ENCODE results near the gene THEMIS2.
"Not testable (repeated sequence)": the region's sequence is repeated elsewhere in the genome, so short reads cannot be mapped to it uniquely, and the experiment has no call there.

Gene THEMIS2

GRCh38 chr1:27849951-27850350, 22.4 kb upstream of the THEMIS2 start:
- peaks cover 63% of the 10 kb centered on the region for H3K36me3 ChIP-seq (ENCODE audit: control insufficient read depth, insufficient read depth, low read length)
- no peaks in the 10 kb centered on the region for H3K27me3 ChIP-seq (ENCODE audit: control insufficient read depth, insufficient read depth, low read length)
- H3K9ac ChIP-seq (ENCODE audit: low read length): no peak overlapping the region
- H3K9me3 ChIP-seq (ENCODE audit: control insufficient read depth, insufficient read depth, low read depth, low read length): peaks cover 7% of the 10 kb centered on the region
- no peaks in the 10 kb centered on the region for H3K4me1 ChIP-seq (ENCODE audit: control insufficient read depth, insufficient read depth, low read length)
- no peak overlapping the region for H3K4me3 ChIP-seq (ENCODE audit: low read depth, low read length)
- H3K27ac ChIP-seq (ENCODE audit: low read depth, low read length): no peak overlapping the region

DNA sequence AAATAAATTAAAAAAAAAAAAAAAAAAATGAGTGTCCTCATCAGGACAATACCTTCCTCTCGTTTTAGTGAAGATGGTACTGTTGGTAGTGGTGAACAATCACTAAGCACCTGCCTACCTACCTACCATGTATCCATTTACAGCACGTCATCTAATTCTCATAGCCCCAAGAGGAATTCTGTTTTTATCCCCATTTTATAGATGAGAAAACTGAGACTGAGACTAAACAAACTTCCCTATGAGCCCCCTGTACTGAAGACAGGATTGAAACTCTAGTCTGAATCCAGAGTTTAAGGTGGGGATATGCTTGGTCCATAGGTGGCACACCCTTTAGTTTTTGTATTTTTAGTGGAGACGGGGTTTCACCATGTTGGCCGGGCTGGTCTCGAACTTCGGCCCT, 17.3 kb upstream of the THEMIS2 start:
- H3K27me3 ChIP-seq (ENCODE audit: control insufficient read depth, insufficient read depth, low read length): no peaks in the 10 kb centered on the region
- H3K9ac ChIP-seq (ENCODE audit: low read length): no peak overlapping the region
- no peak overlapping the region for H3K27ac ChIP-seq (ENCODE audit: low read depth, low read length)
- H3K9me3 ChIP-seq (ENCODE audit: control insufficient read depth, insufficient read depth, low read depth, low read length): peaks cover 7% of the 10 kb centered on the region
- H3K4me1 ChIP-seq (ENCODE audit: control insufficient read depth, insufficient read depth, low read length): peaks cover 13% of the 10 kb centered on the region
- peaks cover 19% of the 10 kb centered on the region for H3K36me3 ChIP-seq (ENCODE audit: control insufficient read depth, insufficient read depth, low read length)
- no peak overlapping the region for H3K4me3 ChIP-seq (ENCODE audit: low read depth, low read length)

GRCh38 chr1:27856561-27857343, 15.6 kb upstream of the THEMIS2 start:
- Histone ChIP-seq H3K9ac (ENCODE audit: low read length) (no peak overlapping the region), H3K9me3 (ENCODE audit: control insufficient read depth, insufficient read depth, low read depth, low read length) (peaks cover 1% of the 10 kb centered on the region; the same call in 1 of the 2 replicates), H3K4me1 (ENCODE audit: control insufficient read depth, insufficient read depth, low read length) (peaks cover 13% of the 10 kb centered on the region), H3K27ac (ENCODE audit: low read depth, low read length) (no peak overlapping the region), H3K4me3 (ENCODE audit: low read depth, low read length) (no peak overlapping the region), H3K36me3 (ENCODE audit: control insufficient read depth, insufficient read depth, low read length) (peaks cover 2% of the 10 kb centered on the region), H3K27me3 (ENCODE audit: control insufficient read depth, insufficient read depth, low read length) (no peaks in the 10 kb centered on the region)

DNA sequence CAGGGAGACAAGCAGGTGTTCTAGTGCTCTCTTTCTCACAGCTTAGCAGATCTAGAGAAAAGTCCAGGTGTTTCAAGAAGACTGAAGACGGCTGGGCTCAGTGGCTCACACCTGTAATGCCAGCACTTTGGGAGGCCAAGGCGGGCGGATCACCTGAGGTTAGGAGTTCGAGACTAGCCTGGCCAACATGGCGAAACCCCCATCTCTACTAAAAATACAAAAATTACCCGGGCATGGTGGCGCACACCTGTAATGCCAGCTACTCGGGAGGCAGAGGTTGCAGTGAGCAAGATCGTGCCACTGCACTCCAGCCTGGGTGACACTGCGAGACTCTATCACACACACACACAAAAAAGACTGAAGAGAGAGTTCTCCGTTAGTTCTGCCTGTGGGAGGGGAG, 14.8 kb upstream of the THEMIS2 start:
- not testable (repeated sequence) for H3K27me3 ChIP-seq (ENCODE audit: control insufficient read depth, insufficient read depth, low read length); H3K27ac ChIP-seq (ENCODE audit: low read depth, low read length); H3K9ac ChIP-seq (ENCODE audit: low read length); H3K4me3 ChIP-seq (ENCODE audit: low read depth, low read length); H3K36me3 ChIP-seq (ENCODE audit: control insufficient read depth, insufficient read depth, low read length); H3K9me3 ChIP-seq (ENCODE audit: control insufficient read depth, insufficient read depth, low read depth, low read length)
- peaks cover 14% of the 10 kb centered on the region for H3K4me1 ChIP-seq (ENCODE audit: control insufficient read depth, insufficient read depth, low read length)

DNA sequence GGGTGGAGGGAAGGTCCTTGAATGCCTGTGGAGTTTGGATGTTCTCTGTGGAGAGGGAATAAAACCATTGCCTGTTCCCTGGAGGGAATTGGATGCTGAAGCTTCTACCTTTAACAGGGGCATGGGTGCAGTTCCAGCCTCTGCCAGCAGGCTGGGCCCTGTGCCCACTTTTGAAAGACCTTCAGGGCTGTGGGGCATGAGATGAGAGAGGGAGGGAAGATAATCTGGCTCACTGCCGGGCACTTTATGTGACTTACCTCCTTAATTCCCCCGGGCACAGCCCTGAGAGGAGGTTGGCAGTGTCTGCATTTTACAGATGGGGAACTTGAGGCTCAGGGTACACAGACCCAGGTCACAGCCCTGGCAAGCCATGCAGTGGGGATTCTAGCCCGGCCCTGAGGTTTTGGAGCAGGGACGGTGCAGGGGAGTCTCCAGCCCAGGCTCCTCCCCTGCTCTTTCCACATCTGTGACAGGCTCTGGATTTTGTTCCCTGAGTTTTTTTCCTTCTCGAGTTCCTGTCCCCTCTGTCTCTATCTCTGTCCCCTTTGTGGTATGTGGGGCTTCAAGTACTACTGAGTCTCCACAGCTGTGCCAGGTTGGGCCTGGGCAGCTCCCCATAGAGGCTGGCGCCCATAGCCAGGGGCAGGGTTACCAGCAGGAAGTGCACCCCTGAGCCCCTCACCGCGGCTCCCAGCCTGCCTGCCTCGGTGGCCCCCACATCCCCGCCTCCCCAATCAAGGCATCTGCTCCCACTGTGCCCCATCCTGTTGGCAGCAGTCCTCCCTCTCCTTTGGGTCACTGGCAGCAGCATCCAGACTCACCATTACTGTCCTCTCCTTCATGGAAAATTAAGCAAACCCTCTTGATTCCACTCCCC, 14.0 kb upstream of the THEMIS2 start:
- no peaks in the 10 kb centered on the region for H3K9me3 ChIP-seq (ENCODE audit: control insufficient read depth, insufficient read depth, low read depth, low read length)
- H3K27ac ChIP-seq (ENCODE audit: low read depth, low read length): no peak overlapping the region
- no peaks in the 10 kb centered on the region for H3K27me3 ChIP-seq (ENCODE audit: control insufficient read depth, insufficient read depth, low read length)
- 0 out of 2 replicates have a peak overlapping the region, but pooled peaks have one; percentile 9 for H3K4me3 ChIP-seq (ENCODE audit: low read depth, low read length)
- no peak overlapping the region for H3K9ac ChIP-seq (ENCODE audit: low read length)
- peaks cover 22% of the 10 kb centered on the region for H3K4me1 ChIP-seq (ENCODE audit: control insufficient read depth, insufficient read depth, low read length)
- no peaks in the 10 kb centered on the region for H3K36me3 ChIP-seq (ENCODE audit: control insufficient read depth, insufficient read depth, low read length)

DNA sequence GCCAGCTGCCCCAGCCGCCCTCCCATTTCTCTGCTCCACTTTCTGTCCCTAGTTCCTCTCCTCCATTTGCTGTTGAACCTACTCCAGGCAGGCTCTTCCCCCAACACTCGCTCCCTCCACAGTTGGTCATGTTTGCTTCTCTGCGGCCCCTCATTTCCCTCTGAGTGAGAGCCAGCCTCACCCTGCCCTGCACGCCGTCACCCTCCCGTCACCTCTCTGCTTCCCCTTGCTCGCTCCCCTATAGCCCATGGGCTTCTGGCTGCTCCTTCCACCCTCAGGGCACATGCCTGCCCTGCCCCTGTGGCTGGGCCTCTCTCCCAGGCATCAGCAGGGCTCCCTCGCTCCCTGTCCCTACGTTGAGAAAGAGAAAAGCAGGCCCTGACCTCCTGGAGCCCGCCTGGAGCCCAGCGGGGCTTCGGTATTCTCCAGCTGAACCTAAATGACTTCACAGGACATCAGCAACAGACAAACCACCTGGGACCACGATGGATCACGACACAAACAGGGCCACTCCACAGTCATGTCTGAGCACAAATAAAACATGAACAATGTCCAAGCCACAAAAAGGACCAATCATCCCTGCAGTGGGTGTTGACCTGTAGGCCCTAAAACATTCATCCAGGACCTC, 13.3 kb upstream of the THEMIS2 start:
- Histone ChIP-seq H3K27me3 (ENCODE audit: control insufficient read depth, insufficient read depth, low read length) (no peaks in the 10 kb centered on the region), H3K4me1 (ENCODE audit: control insufficient read depth, insufficient read depth, low read length) (peaks cover 23% of the 10 kb centered on the region), H3K4me3 (ENCODE audit: low read depth, low read length) (no peak overlapping the region), H3K9ac (ENCODE audit: low read length) (no peak overlapping the region), H3K9me3 (ENCODE audit: control insufficient read depth, insufficient read depth, low read depth, low read length) (no peaks in the 10 kb centered on the region), H3K36me3 (ENCODE audit: control insufficient read depth, insufficient read depth, low read length) (no peaks in the 10 kb centered on the region), H3K27ac (ENCODE audit: low read depth, low read length) (no peak overlapping the region)

- H3K36me3 ChIP-seq (ENCODE audit: control insufficient read depth, insufficient read depth, low read length): no peaks in the 10 kb centered on the region
- H3K27me3 ChIP-seq (ENCODE audit: control insufficient read depth, insufficient read depth, low read length): no peaks in the 10 kb centered on the region
- no peaks in the 10 kb centered on the region for H3K9me3 ChIP-seq (ENCODE audit: control insufficient read depth, insufficient read depth, low read depth, low read length)
- H3K4me3 ChIP-seq (ENCODE audit: low read depth, low read length): no peak overlapping the region
- H3K27ac ChIP-seq (ENCODE audit: low read depth, low read length): no peak overlapping the region
- H3K9ac ChIP-seq (ENCODE audit: low read length): no peak overlapping the region
- H3K4me1 ChIP-seq (ENCODE audit: control insufficient read depth, insufficient read depth, low read length): peaks cover 23% of the 10 kb centered on the region
Observed at GRCh38 chr1:27861436-27861835, 10.9 kb upstream of the THEMIS2 start.

GRCh38 chr1:27862004-27862403, 10.3 kb upstream of the THEMIS2 start:
- Histone ChIP-seq H3K27me3 (ENCODE audit: control insufficient read depth, insufficient read depth, low read length) (no peaks in the 10 kb centered on the region), H3K9me3 (ENCODE audit: control insufficient read depth, insufficient read depth, low read depth, low read length) (no peaks in the 10 kb centered on the region), H3K4me1 (ENCODE audit: control insufficient read depth, insufficient read depth, low read length) (peaks cover 23% of the 10 kb centered on the region), H3K4me3 (ENCODE audit: low read depth, low read length) (no peak overlapping the region), H3K27ac (ENCODE audit: low read depth, low read length) (no peak overlapping the region), H3K36me3 (ENCODE audit: control insufficient read depth, insufficient read depth, low read length) (no peaks in the 10 kb centered on the region), H3K9ac (ENCODE audit: low read length) (no peak overlapping the region)

DNA sequence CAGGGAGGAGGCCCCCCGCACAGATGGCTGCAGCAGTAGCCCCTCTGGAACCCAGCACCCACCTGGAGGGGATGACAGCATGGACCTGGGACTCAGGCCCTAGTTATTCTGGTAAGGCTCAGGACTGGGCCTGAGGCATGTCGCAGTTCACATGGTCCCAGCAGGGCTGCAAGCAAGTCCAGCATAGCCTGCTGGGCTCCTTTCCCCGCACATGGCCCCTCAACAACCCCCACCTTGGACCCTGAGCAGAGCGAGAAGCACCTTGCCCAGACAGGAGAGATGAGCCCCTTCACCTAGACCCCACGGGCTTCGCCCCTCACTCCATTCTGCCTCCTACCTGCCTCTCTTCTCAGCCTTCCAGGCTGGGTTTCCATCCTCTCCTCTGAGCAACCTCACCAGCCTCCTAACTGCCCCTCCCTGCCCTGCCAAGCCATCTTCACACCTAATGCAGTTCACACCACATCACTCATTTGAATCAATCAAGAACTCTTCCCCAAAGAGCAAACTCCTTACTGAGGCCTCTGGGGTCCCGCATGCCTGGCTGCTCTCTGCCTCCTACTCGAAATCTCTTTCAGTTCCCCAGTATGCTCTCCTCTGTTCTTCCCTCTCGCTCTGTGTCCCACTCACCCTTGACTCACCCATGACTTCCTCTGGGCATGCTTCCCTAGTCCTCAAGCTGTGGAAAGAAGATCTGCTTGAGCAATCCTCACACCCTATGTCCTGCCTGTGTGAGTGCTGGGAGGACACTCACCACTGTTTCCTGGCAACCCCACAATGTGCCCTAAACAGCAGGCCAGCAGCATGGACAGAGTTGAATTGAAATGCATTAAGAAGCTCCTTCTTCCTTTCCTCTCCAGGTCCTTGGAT, 9.4 kb upstream of the THEMIS2 start:
- H3K4me1 ChIP-seq (ENCODE audit: control insufficient read depth, insufficient read depth, low read length): peaks cover 23% of the 10 kb centered on the region
- H3K27ac ChIP-seq (ENCODE audit: low read depth, low read length): no peak overlapping the region
- H3K4me3 ChIP-seq (ENCODE audit: low read depth, low read length): no peak overlapping the region
- no peak overlapping the region for H3K9ac ChIP-seq (ENCODE audit: low read length)
- H3K9me3 ChIP-seq (ENCODE audit: control insufficient read depth, insufficient read depth, low read depth, low read length): no peaks in the 10 kb centered on the region
- H3K27me3 ChIP-seq (ENCODE audit: control insufficient read depth, insufficient read depth, low read length): no peaks in the 10 kb centered on the region
- no peaks in the 10 kb centered on the region for H3K36me3 ChIP-seq (ENCODE audit: control insufficient read depth, insufficient read depth, low read length)

DNA sequence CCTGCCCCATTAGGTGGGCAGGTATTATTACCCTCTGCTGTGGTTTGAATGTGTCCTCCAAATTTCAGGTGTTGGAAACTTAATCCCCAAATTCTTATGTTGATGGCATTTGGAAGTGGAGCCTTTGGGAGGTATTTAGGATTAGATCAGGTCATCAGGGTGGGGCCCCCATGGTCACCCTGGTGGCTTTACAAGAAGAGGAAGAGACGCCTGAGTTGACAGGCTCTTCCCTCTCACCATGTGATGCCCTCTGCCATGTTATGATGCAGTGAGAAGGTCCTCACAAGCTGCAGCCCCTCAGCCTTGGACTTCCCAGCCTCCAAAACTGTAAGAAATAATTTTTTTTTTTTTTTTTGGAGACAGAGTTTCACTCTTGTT, 8.8 kb upstream of the THEMIS2 start:
- H3K9ac ChIP-seq (ENCODE audit: low read length): no peak overlapping the region

More for the DNA sequence above, 8.8 kb upstream of the THEMIS2 start:
- H3K4me1 ChIP-seq (ENCODE audit: control insufficient read depth, insufficient read depth, low read length): peaks cover 19% of the 10 kb centered on the region
- no peak overlapping the region for H3K4me3 ChIP-seq (ENCODE audit: low read depth, low read length)
- H3K9me3 ChIP-seq (ENCODE audit: control insufficient read depth, insufficient read depth, low read depth, low read length): no peaks in the 10 kb centered on the region
- H3K27me3 ChIP-seq (ENCODE audit: control insufficient read depth, insufficient read depth, low read length): no peaks in the 10 kb centered on the region
- no peaks in the 10 kb centered on the region for H3K36me3 ChIP-seq (ENCODE audit: control insufficient read depth, insufficient read depth, low read length)
- no peak overlapping the region for H3K27ac ChIP-seq (ENCODE audit: low read depth, low read length)
